ENCODE data around the gene BRIX1. TPM values are rescaled to one million over a fixed set of nuclear protein-coding genes. Genes with fewer than 3 reads are reported as not detected.

Gene BRIX1
- total RNA-seq, 1 experiment from 2014 or later, result 76.4 TPM

DNA sequence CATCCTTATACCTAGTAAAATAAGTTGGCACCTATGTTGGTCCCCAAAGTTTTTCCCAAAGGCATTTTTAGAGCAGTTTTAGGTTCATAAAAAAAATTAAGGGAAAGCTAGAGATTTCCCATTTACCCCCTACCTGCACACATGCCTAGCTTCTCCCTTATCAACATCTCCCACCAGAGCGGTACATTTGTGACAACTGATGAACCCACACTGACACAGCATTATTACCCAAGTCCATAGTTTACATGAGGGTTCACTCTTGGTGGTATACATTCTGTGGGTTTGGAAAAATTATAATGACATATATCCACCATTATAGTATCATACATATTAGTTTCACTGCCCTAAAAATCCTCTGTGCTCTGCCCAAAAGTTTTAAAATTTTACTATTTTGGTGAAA is 12.3 kb upstream of the BRIX1 start:
- Histone ChIP-seq H3K27me3 (ENCODE audit: insufficient read depth, low read length) (no peaks in the 10 kb centered on the region), H3K9me2 (ENCODE audit: insufficient read depth) (no peaks in the 10 kb centered on the region), H3K9me3 (ENCODE audit: control insufficient read depth in 1 of 2, insufficient read depth in 1 of 2, low read depth in 1 of 2, low read length in 2 of 2) (no peaks in the 10 kb centered on the region), H3K4me2 (ENCODE audit: low read length) (no peak overlapping the region), H2AFZ (ENCODE audit: low read depth, low read length, poor library complexity, severe bottlenecking) (no peak overlapping the region), H3K4me1 (ENCODE audit: control insufficient read depth in 1 of 2, insufficient read depth in 2 of 2, low read length in 2 of 2) (no peaks in the 10 kb centered on the region; a peak in 1 of 4 replicates), H3K79me2 (ENCODE audit: insufficient read depth, low read length) (no peaks in the 10 kb centered on the region), H3K9ac (ENCODE audit: low read length) (no peak overlapping the region), H3K27ac (ENCODE audit: low read depth, low read length) (no peak overlapping the region), H4K20me1 (ENCODE audit: insufficient read depth) (no peaks in the 10 kb centered on the region), H3K36me3 (ENCODE audit: control insufficient read depth in 1 of 2, insufficient read depth in 2 of 2, low read length in 2 of 2) (no peaks in the 10 kb centered on the region; a peak in 1 of 4 replicates), H3K4me3 (replicated peaks in 1 of 2; ENCODE audit: low read depth in 1 of 2, low read length in 2 of 2) (no peak overlapping the region)
- ChIA-PET RAD21 (ENCODE audit: low non-redundant PET in 1 of 2, low total read pairs in 2 of 2, uncharacterized antibody in 2 of 2, unreplicated experiment in 2 of 2) (no interaction called here), CTCF (interaction anchor here (2.3 kb wide), 1 partner anchor 417 kb away, joined by 8 read pairs; no protein-coding TSS in a partner anchor), POLR2A (no interaction called here)
- ATAC-seq, result no peak
- intact Hi-C loops (cut with micrococcal nuclease), result no loop called here
- no TSS peak for BruUV-seq (replicated peaks)
- TF ChIP-seq CEBPB (IDR thresholded peaks at IDR 0.05; ENCODE audit: low read depth) (no peak), JUND (IDR thresholded peaks at IDR 0.05) (no peak), ZBTB33 (IDR thresholded peaks at IDR 0.05; ENCODE audit: extremely low read depth, insufficient replicate concordance, low read length) (no peak), POLR2AphosphoS5 (IDR thresholded peaks at IDR 0.05; ENCODE audit: low read depth, low read length) (no peak), ELF1 (IDR thresholded peaks at IDR 0.05; ENCODE audit: borderline replicate concordance, low read depth) (no peak), SRF (IDR thresholded peaks at IDR 0.05; ENCODE audit: low read depth) (no peak), ZNF274 (IDR thresholded peaks at IDR 0.05; ENCODE audit: low read depth, low read length) (no peak), EGR1 (IDR thresholded peaks at IDR 0.05; ENCODE audit: low read depth) (no peak), RAD21 (IDR thresholded peaks at IDR 0.05; ENCODE audit: low read depth) (no peak), SIN3A (IDR thresholded peaks at IDR 0.05; ENCODE audit: low read depth) (no peak), POLR2A (IDR thresholded peaks at IDR 0.05; ENCODE audit: borderline replicate concordance, extremely low read depth, insufficient read depth, insufficient read length) (no peak), CBX3 (IDR thresholded peaks at IDR 0.05; ENCODE audit: low read depth) (no peak), CTCF (IDR thresholded peaks at IDR 0.05 in 2 of 3, conservative IDR thresholded peaks at IDR 0.05 in 1 of 3; ENCODE audit: borderline replicate concordance in 1 of 3, insufficient read depth in 1 of 3, low read depth in 2 of 3, low read length in 2 of 3) (no peak), EZH2phosphoT487 (IDR thresholded peaks at IDR 0.05; ENCODE audit: borderline replicate concordance) (no peak), ZFX (IDR thresholded peaks at IDR 0.05) (no peak), SP1 (IDR thresholded peaks at IDR 0.05; ENCODE audit: low read depth) (no peak), EZH2 (IDR thresholded peaks at IDR 0.05) (no peak), TCF7L2 (IDR thresholded peaks at IDR 0.05; ENCODE audit: borderline replicate concordance, extremely low read depth, insufficient read depth, insufficient read length) (no peak)
- TF ChIP-seq, protein P1, sequence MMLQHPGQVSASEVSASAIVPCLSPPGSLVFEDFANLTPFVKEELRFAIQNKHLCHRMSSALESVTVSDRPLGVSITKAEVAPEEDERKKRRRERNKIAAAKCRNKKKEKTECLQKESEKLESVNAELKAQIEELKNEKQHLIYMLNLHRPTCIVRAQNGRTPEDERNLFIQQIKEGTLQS (IDR thresholded peaks at IDR 0.05), result no peak
- TF ChIP-seq, protein P2, sequence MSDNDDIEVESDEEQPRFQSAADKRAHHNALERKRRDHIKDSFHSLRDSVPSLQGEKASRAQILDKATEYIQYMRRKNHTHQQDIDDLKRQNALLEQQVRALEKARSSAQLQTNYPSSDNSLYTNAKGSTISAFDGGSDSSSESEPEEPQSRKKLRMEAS (IDR thresholded peaks at IDR 0.05), result no peak
- no peak for DNase-seq (ENCODE audit: low read depth, low spot score)

Data from HCT116 (cell line).